ENCODE results near the gene KIF26B.

KIF26B gene

DNA sequence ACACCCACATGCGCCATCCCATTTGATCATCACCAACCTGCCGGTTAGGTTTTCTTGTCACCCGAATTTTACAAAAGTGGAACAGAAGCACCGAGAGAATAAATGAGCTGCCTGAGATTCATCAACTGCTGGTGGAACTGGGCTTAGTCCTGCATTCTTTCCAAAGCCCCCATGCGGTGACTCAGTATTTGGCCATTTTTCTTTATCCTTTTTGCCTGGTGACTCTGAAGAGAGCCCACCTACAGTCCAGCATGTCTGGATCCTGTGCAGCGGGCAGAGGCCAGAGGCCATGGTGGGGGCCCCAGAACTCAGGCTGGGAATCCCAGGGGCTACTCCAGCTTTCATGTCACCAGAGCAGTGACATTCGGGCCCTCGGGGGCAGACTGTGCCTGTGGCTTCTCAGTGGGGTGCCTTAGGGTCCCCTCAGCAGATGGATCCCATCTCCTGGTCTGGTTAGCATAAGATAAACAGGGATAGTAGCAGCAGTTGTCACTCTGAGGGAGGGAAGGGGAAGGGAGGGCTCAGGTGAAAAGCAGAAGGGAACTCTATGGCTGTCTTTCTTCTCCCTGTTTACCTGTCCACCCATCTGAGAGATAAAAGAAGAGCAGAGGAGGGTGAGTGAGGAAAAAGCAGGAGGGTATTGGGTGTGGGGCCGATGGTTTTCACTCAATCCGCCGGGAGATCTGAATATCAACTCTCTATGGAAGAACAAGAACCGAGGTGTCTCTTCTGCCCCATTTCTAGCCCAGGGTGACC is 63.2 kb downstream of the KIF26B start:
- Histone ChIP-seq H3K9ac (ENCODE audit: low read length) (no peak overlapping the region), H3K9me2 (replicated peaks; ENCODE audit: insufficient read depth, low read length) (no peaks in the 10 kb centered on the region), H3K36me3 (ENCODE audit: low read length) (no peaks in the 10 kb centered on the region), H3K27ac (ENCODE audit: low read depth, low read length) (no peak overlapping the region), H3F3A (ENCODE audit: insufficient read depth) (no peaks in the 10 kb centered on the region), H4K20me1 (ENCODE audit: low read depth, low read length) (no peaks in the 10 kb centered on the region), H3K9me3 (ENCODE audit: insufficient read depth, low read length) (no peaks in the 10 kb centered on the region), H3K27me3 (ENCODE audit: low read length) (no peaks in the 10 kb centered on the region; the same call in 1 of the 2 replicates), H2AFZ (ENCODE audit: low read depth, low read length, severe bottlenecking) (no peak overlapping the region), H3K4me2 (ENCODE audit: low read depth, low read length, poor library complexity, severe bottlenecking) (no peak overlapping the region), H3K79me2 (ENCODE audit: insufficient read depth, low read length) (no peaks in the 10 kb centered on the region), H3K4me3 (ENCODE audit: insufficient read depth, low read length, poor library complexity, severe bottlenecking) (no peak overlapping the region)
- TF ChIP-seq EZH2phosphoT487 (conservative IDR thresholded peaks at IDR 0.05; ENCODE audit: low read length) (no peak), CTCF (IDR thresholded peaks at IDR 0.05; ENCODE audit: insufficient read depth, low read length, poor library complexity, severe bottlenecking) (no peak)

DNA sequence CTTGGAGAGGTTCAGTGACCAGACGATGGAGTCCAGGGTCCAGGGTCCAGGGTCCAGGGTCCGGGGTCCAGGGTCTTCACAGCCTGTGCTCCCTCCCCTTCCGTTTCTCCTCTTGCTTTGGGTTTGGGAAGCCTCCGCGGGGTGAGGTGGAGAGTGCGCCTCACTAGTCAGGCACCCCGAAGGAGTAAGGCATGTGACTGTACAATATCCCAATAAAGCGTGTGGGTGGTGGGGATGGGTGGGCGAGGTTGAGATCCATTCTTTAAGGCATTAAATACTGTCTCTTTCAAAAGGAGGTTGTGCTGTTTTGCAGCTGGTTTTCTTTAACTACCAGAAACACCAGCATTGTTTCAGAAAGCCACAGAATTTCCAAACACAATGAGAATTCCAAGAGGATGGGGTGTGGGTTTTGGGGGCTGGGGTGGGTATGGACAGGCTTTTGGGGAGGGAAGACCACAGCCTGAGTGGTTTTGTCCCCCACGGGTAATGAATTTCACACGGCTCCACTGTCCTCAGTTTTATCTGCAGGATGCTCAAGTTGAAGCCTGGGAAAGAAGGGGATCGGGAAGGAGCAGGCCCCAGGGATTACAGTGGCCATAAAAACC is 65.7 kb downstream of the KIF26B start:
- Histone ChIP-seq H3K9me2 (replicated peaks; ENCODE audit: insufficient read depth, low read length) (no peaks in the 10 kb centered on the region), H3K27me3 (ENCODE audit: low read length) (no peaks in the 10 kb centered on the region; the same call in 1 of the 2 replicates), H3K9ac (ENCODE audit: low read length) (no peak overlapping the region), H3K36me3 (ENCODE audit: low read length) (no peaks in the 10 kb centered on the region), H3K4me3 (ENCODE audit: insufficient read depth, low read length, poor library complexity, severe bottlenecking) (no peak overlapping the region), H3K9me3 (ENCODE audit: insufficient read depth, low read length) (no peaks in the 10 kb centered on the region), H4K20me1 (ENCODE audit: low read depth, low read length) (no peaks in the 10 kb centered on the region), H3K4me2 (ENCODE audit: low read depth, low read length, poor library complexity, severe bottlenecking) (no peak overlapping the region), H2AFZ (ENCODE audit: low read depth, low read length, severe bottlenecking) (no peak overlapping the region), H3F3A (ENCODE audit: insufficient read depth) (no peaks in the 10 kb centered on the region), H3K27ac (ENCODE audit: low read depth, low read length) (no peak overlapping the region), H3K79me2 (ENCODE audit: insufficient read depth, low read length) (no peaks in the 10 kb centered on the region)
- TF ChIP-seq EZH2phosphoT487 (conservative IDR thresholded peaks at IDR 0.05; ENCODE audit: low read length) = no peak
- TF ChIP-seq CTCF (IDR thresholded peaks at IDR 0.05; ENCODE audit: insufficient read depth, low read length, poor library complexity, severe bottlenecking) = no peak

- Histone ChIP-seq H3K36me3 (ENCODE audit: low read length) (no peaks in the 10 kb centered on the region), H4K20me1 (ENCODE audit: low read depth, low read length) (no peaks in the 10 kb centered on the region), H3K9ac (ENCODE audit: low read length) (no peak overlapping the region), H3F3A (ENCODE audit: insufficient read depth) (no peaks in the 10 kb centered on the region), H3K27ac (ENCODE audit: low read depth, low read length) (no peak overlapping the region), H2AFZ (ENCODE audit: low read depth, low read length, severe bottlenecking) (no peak overlapping the region), H3K9me3 (ENCODE audit: insufficient read depth, low read length) (no peaks in the 10 kb centered on the region), H3K4me2 (ENCODE audit: low read depth, low read length, poor library complexity, severe bottlenecking) (no peak overlapping the region), H3K9me2 (replicated peaks; ENCODE audit: insufficient read depth, low read length) (no peaks in the 10 kb centered on the region), H3K79me2 (ENCODE audit: insufficient read depth, low read length) (no peaks in the 10 kb centered on the region), H3K4me3 (ENCODE audit: insufficient read depth, low read length, poor library complexity, severe bottlenecking) (no peak overlapping the region), H3K27me3 (ENCODE audit: low read length) (no peaks in the 10 kb centered on the region)
- TF ChIP-seq EZH2phosphoT487 (conservative IDR thresholded peaks at IDR 0.05; ENCODE audit: low read length) (no peak), CTCF (IDR thresholded peaks at IDR 0.05; ENCODE audit: insufficient read depth, low read length, poor library complexity, severe bottlenecking) (no peak)
Observed at GRCh38 chr1:245221805-245222204, 67.0 kb downstream of the KIF26B start.

Measured in SU-DHL-6 (cell line).